Fibroblast of lung (primary cell): Measurements from ENCODE around the gene COL4A2.

ENCODE experiments used
- EZH2 ChIP-seq: IDR thresholded peaks from 2 replicates; pipeline ENCODE4 v1.5.1; 2012; ENCODE audit warnings: low read length, control low read depth, mild to moderate bottlenecking; ENCODE audit errors: missing control alignments
- TF ChIP-seq, protein P1 (sequence below), 2 donors: IDR thresholded peaks in 1 of 2; conservative IDR thresholded peaks in 1 of 2; 1 replicate in 1 of 2; 2 replicates in 1 of 2; pipeline ENCODE4 v1.5.1; 2011 to 2012; ENCODE audit warnings: low read length in 2 of 2, control low read depth in 1 of 2, inconsistent platforms in 1 of 2, low read depth in 1 of 2, mild to moderate bottlenecking in 1 of 2

DNA sequence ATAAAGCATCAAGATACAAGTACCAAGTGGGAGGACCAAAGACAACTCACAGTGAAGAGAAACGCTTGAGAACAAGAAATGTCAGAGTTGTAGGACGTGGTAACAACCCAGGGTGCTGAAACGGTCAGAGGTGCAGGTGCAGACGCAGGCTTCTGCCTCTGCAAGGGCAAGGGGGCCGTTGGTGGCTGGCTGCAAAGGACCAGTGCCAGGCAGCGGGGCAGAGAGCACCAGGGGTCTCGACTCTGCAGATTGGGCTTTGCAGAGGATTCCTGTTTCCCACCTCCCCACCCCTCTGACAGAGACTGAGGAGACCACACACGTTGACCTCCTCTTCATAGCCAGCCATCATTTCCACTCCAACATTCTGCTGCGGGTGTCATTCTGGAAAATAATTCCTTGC, 216.1 kb downstream of the COL4A2 start:
- TF ChIP-seq, protein P1, sequence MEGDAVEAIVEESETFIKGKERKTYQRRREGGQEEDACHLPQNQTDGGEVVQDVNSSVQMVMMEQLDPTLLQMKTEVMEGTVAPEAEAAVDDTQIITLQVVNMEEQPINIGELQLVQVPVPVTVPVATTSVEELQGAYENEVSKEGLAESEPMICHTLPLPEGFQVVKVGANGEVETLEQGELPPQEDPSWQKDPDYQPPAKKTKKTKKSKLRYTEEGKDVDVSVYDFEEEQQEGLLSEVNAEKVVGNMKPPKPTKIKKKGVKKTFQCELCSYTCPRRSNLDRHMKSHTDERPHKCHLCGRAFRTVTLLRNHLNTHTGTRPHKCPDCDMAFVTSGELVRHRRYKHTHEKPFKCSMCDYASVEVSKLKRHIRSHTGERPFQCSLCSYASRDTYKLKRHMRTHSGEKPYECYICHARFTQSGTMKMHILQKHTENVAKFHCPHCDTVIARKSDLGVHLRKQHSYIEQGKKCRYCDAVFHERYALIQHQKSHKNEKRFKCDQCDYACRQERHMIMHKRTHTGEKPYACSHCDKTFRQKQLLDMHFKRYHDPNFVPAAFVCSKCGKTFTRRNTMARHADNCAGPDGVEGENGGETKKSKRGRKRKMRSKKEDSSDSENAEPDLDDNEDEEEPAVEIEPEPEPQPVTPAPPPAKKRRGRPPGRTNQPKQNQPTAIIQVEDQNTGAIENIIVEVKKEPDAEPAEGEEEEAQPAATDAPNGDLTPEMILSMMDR (conservative IDR thresholded peaks at IDR 0.05 in 1 of 2, IDR thresholded peaks at IDR 0.05 in 1 of 2; ENCODE audit: low read depth in 1 of 2, low read length in 2 of 2): no peak
- TF ChIP-seq EZH2: no peak
